Measurements from ENCODE around the gene SYTL2.

- TF ChIP-seq EZH2 (IDR thresholded peaks at IDR 0.05; ENCODE audit: borderline replicate concordance) = no peak
- no peak for TF ChIP-seq CTCF (IDR thresholded peaks at IDR 0.05; ENCODE audit: poor library complexity)
- no peak for TF ChIP-seq EZH2phosphoT487 (IDR thresholded peaks at IDR 0.05; ENCODE audit: low read depth, severe bottlenecking, unreplicated experiment)
These were observed 68.1 kb downstream of the SYTL2 start for GRCh38 chr11:85742873-85743275.
